CD4-positive, alpha-beta T cell treated with Interleukin-15 for 4 hours (primary cell): ENCODE measurements around the gene IFI16.
"Not testable (repeated sequence)": the region's sequence is repeated elsewhere in the genome, so short reads cannot be mapped to it uniquely, and the experiment has no call there.

Experiments used
- DNase-seq: peaks from one replicate; pipeline ENCODE4 v3.0.0-alpha.2; 2020; ENCODE audit warnings: low spot score

Gene IFI16

DNA sequence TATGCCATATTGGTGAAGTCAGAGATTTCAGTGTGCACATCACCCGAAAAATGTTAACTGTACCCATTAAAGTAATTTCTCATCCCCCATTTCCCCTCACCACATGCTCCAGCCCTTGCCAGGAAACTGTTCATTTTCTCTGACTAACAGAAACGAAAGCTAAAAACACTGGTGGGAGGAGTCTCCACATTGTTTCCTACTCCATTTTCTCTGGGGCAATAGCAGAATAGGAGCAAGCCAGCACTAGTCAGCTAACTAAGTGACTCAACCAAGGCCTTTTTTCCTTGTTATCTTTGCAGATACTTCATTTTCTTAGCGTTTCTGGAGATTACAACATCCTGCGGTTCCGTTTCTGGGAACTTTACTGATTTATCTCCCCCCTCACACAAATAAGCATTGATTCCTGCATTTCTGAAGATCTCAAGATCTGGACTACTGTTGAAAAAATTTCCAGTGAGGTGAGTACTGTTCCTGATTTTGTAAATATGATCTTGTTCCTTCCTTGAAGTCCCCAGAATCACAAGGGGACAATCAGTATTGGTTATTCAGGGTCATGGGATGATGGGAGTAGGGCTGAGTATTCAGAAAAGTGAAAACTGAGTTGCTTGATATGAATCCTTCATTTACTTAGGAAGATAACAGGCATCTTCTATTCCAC is at the start of gene IFI16:
Gene IFI16, plus strand, starts transcription at position 204 of the 658 bp plus-strand sequence. CDS start 4,774 bp downstream, outside the sequence.
- peak; percentile 88 for DNase-seq

DNA sequence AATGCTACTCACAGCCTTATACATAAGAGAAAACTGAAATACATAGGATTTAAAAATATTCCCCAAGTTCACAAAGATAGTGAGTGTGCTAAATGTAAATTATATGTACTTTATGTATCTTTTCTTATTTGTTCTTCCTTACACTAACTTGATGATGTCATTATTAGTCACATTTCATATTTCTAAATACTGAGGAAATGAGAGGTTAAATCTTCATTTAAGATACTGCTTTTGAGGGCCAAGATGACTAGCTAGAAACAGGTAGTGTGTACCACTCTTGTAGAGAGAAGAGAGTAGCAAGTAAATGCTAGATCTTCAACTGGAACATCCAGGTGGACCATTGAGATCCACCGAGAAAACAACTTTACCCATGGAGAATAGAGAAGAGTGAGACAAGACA is 48.5 kb upstream of the IFI16 start:
- no peak for DNase-seq

DNA sequence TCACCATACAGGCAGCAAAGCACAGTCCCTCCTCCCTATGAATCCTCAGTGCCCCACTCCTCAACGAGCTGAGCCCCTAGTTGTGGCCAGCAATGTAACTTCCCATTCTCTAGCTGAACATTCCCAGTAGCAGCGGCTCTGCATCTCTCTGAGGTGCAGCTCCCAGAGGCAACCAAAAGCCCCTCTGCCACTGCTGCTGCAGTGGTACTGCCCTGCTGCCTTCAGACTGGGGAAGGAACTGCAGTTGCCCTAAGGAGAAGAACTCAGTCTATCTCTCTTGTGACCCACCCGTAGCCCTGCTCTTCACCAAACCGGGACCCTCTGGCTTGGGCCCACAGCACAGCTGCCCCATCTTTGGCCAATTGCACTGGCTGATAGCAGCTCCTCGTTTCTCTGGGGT is 46.7 kb upstream of the IFI16 start:
- no peak for DNase-seq

DNA sequence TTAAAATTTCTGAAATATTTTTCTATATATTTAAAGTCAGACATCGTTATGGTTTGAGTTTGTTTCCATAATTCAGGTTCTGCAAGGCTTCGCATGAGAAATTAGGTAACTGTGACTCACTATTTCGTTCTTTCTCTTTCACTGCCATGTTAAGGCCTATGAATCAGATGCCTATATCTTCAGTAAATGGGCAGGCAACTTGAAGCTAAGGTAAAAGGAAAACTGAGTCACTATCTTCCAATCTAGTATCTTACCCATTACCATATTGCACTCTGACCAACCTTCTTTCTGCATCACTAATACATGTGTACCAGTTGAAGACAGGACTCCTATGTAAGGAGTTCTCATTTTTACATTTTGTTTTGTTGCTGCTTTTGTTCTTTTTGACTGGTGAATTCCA is 40.5 kb upstream of the IFI16 start:
- peak; percentile 9 for DNase-seq

DNA sequence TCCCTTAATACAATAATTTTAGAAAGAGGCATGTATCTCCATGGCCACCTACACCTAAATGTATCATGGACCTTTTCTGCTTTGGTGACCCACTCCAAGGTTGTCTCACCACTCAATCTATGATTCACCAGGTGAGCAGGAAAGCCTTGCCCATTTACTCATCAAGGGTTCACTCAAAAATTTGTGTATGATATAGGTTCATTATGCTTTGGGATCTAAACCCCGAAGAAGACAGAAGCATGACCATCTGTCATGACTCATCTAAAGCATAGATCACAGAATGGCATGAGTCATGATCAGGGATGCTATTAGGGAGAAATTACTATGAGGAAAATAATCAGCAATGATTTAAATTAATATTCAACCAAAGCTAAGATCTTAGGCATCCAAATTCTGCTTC is 39.9 kb upstream of the IFI16 start:
- DNase-seq, result peak; percentile 49

DNA sequence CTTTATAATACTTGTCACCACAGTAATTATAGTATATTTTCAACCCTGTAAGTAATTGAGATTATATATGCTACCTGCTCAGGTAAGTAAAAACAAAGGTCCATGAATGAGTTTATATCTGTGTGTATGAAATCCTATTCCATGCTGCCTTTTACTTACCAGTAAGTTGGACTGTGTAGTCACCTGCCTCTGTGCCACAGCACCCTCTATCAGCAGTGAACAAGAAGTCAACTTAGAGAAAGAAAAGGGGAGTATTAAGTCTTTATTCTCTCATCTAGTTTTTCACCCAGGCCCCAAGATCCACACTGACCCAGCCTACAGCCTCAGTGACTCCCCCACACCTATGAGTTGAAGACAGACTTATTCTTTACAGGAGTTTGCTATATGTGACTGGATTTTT is 36.9 kb upstream of the IFI16 start:
- DNase-seq, result peak; percentile 23

DNA sequence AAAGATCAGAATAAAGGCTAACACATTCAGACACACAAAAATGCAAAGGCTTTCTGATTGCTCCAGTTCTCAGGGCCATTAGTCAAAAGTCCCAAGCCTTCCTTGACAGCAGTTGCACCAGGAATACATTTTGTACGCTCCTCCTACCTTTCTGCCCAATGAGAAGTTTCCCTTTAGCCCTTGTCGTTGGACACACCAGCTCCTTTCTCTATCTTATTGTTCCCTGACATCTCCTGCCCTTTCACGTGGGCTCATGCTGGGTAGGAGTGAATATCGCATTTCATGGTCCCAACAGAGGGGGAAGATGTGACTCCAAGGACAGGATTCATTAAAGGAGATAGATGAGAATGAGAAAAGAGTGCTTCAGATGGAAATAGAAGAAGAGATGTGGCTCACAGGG is 33.5 kb upstream of the IFI16 start:
- DNase-seq, result no peak

DNA sequence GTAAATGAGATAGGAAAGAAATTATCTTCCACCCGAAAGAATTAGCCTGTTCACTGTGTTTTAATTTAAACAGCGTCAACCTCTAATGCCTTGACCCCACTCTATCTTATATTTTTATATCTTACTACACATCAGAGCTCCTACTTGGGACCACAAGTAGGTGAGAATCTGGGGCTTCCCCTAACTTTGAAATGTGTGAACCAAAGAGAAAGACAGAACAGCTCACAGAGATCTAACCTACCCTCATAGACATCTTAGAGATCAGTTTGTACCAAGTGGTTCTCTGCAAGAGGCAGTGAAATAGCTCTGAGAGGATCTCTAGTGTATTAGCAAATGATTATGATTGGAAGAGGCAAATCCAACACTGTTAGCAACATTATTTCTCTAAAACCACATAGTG is 31.0 kb upstream of the IFI16 start:
- peak; percentile 35 for DNase-seq

DNA sequence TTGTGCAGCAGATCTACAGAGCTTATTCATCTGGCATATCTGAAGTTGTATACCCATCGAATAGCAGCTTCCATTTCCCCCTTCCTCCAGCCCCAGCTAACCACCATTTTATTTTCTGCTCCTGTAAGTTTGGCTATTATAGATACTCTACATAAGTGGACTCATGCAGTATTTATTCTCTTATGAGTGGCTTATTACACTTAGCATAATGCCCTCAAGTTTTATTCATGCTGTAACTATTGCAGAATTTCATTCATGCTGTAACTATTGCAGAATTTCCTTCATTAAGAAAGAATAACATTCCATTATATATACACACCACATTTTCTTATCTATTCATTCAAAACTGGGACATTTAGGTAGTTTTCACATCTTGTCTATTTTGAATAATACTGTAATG is 30.5 kb upstream of the IFI16 start:
- no peak for DNase-seq

DNA sequence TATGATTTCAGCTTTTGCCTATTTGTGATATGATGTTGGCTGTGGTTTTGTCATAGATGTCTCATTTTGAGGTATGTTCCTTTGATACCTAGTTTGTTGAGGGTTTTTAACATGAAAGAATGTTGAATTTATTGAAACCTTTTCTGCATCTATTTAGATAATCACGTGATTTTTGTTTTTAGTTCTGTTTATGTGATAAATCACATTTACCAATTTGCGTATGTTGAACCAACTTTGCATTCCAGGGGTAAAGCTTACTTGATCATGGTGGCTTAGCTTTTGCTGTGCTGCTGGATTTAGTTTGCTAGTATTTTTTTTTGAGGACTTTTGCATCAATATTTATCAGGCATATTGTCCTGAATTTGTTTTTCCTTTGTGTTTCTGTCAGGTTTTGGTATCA is 26.5 kb upstream of the IFI16 start:
- no peak for DNase-seq

DNA sequence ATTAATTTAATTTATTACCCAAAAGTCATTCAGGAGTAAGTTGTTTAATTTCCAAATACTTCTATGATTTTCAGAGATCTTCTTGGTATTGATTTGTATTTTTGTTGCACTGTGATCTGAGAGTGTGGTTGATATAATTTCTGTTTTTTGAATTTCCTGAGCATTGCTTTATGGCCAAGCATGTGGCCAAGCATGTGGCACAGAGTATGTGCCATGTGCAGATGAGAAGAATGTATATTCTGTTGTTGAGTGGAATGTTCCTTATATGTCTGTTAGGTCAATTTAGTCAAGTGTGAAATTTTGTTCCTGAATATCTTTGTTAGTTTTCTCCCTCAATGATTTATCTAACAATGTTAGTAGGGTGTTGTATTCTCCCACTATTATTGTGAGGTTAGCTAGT is 25.3 kb upstream of the IFI16 start:
- DNase-seq, result no peak

DNA sequence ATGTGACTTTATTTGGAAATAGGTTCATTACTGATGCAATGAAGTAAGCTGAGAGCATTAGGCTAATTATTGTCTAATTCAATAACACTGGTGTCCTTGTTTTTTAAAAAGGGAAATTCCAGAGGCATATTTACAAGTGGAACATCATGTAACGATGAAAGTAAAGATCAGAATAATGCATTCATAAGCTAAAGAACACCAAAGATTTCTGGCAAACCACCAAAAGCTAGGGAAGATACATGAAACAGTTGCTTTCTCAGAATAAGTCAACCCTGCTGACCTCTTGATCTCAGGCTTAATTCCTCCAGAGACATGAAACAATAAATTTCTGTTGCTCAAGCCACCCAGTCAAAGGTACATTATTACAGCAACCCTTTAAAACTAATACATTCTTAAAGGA is 20.3 kb upstream of the IFI16 start:
- no peak for DNase-seq

DNA sequence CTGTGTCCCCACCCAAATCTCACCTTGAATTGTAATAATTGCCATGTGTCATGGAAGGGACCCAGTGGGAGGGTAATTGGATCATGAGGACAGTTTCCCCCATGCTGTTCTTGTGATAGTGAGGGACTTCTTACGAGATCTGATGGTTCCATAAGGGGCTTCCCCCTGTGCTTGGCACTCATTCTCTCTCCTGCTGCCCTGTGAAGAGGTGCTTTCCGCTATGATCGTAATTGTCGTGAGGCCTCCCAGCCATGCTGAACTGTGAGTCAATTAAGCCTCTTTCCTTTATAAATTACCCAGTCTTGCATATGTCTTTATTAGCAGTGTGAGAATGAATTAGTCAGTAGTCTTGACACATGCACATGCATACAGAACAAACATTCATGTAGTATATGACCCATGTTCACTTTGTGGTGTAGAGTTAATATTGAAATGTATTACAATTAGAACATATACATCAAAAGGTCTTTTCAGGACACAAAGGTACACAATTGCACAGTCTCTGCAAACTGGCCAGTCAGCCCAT is 16.9 kb upstream of the IFI16 start:
- DNase-seq, result no peak

DNA sequence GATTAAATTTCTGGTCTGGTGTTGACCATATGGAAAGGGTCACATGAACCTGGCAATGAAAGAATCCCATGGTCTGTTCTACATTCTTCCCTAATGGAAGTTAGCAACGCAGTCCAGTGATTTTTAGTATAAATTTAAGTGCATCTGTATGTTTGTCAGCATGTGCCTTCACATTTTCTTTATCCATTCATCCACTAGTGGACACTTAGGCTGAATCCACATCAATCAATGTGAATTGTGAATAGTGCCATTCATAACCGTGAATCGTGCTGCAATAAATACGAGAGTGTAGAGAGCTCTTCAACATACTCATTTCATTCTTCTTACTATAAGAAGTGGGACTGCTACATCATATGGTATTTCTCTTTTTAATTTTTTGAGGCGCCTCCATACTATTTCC is 12.7 kb upstream of the IFI16 start:
- no peak for DNase-seq

DNA sequence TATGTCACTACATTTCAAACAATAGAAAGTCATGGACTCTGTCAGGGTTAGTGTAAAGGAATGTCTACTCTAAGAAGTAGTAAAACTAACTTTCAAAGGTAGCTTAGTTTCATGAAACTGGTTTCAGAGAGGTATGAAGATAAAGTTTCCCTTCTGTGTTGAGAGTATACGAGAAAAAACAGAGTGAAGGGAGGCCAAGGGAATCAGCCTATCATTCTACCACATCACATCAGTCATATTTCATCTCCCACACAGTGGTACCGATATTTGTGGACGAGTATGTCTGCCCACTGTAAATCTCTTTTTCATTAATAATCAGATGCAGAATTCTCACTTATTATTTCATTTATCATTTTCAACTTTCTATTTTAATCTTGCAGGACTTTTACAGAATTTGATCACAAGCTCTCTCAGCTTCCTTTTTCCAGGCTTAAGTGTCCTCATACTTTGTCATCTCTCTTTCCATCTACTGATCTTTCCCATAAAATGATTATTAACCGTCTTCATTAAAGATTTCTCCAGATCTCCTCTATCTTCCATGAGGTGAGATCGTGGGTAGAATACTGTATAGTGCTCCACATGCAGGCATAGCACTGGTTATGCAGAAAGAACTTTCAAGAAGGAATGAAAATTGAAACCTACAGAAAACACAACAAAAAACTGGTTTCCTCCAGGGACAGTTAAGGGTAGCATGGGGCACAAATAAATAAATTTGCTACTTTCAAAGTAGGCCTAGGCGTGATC is 11.5 kb upstream of the IFI16 start:
- no peak for DNase-seq

DNA sequence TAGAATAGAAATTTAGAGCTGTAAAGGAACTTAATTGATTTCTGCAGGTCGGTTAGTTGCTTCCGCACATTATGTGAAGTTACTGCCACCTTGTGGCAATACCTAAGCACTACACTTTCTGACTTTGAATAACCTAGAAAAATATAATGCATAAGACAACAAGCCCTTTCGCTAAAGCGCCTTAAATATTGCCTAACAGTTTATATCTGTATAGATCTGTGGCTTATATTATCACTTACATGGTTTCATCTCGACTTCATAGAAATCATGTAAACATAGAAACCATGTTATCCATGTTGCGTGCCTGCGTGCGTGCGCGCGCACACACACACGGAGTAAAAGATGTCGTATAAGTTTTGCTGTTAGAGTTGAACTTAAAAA is 10.9 kb upstream of the IFI16 start:
- DNase-seq, result peak; percentile 79

DNA sequence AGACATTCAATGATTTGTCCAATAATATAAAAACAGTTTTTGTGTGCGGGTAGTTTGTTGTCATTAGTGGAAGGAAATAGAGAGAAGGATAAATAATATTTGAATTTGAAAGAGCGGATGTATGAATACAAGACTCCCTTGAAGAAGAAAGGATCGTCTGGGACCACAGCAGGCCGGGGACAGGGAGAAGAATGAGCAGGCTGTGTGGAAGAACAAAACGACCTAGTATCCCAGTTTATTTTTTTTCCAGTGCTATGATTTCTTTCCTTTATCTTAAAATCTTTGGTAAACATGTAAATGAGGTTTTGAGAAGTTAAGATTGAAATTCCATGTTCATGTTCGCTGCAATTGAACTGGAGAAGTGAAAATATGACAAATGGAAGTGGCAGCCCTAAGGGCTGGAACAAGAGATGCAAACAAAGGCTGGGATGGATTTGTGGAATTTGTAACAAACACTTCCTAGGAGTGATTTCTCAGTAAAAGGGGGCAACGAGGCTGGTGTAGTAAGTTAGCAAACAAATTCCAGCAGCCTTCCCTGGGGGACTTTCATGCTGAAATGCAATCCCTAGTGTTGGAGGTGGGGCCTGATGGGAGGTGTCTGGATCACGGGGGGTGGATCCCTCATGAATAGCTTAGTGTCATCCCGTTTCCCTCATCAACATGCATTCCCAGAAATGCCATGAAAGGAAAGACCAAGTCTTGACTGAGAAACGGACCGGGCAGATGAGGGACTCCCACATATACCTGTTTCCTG is 10.2 kb upstream of the IFI16 start:
- DNase-seq, result no peak

DNA sequence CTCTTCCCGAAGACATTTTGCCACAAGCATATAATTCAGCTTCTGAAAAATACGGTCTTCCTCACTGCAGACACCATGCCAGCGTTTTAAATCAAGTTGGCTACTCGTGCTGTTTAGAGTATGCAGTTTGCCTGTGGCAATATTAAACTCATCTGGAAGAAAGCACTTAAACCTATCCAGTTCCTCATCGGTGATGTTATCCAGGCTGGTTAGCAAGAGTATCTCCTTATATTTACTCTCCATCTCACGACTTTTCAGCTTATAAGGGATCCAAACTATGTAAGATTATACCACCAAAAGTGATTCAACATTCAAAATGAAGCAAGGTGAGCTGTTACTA is 9.7 kb upstream of the IFI16 start:
- no peak for DNase-seq

DNA sequence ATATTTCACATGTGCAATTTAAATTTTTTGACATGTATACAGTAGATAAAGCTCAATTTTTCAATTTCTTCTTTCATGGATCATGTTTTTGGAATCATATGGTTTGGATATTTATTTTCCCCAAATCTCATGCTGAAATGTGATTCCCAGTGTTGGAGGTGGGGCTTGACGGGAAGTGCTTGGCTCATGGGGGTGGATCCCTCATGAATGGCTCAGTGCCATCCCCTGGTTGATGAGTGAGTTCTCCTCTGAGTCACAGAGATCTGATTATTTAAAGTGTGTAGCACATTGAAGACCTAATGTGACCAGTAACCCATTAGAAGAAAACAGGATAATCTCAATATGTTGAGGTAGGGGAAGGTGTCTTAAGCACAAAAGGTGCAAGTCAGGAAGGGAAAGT is 9.1 kb upstream of the IFI16 start:
- DNase-seq, result no peak

DNA sequence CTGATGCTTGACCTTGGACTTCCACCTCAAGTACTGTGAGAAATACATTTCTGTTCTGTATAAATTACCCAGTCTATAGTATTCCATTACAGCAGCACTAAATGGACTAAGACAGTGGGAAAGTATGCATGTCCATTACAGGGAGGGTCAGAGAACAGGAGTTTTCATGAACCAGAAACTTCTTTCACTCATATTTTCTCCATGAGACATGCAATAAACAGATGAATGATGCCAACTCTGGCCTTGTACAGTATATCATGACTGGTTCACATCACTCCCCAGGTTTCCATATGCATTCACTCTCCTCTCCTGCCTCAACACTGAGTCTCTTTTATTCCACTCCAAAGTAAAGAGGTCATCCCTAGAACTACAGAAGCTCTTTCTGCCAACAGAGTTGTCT is 4.5 kb upstream of the IFI16 start:
- DNase-seq, result no peak

DNA sequence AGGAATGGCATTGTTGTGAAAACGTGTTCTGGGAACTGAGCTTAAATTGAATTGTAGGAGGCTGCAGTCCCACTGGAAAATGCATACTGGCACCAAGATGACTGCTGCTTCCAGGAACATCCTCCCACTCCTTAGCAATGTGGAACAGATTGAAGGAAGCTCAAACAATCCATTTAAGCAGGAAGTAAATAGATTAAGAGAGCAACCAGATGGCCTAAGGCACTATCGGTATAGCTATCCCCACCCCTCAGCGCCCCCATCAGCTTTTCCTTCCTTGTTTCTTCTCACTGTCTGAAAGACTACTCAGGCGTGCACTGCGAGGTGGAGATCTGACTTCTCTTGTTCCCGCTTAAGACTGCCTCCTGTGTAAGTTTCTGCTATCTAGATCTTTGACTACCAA is 4.0 kb upstream of the IFI16 start:
- DNase-seq, result no peak

DNA sequence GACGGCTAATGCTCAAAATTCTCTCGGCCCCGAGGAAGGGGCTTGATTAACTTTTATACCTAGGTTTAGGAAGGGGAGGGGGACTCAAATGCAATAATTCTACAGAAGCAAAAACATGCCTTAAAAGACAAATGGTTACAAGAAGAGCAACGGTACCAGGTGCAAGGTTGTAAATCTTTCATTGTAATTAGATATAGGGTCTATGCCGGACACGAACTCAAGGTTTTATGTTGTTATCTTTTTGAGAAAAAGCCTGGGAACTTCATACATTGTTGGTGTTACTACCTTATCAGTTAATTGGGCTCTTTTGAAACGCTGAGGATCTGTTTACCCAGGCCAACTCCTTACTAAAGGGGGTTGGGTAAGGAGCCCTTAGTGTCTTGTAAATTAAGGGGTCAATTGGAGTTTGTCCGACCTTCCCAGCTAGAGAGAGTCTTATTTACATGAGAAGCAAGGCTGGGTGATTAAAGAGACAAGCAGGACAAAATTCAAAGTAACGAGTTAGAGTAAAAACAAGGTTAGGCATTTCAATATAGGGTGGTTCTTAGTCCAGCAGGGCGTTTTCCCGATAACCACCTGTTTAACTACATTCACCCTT is 3.4 kb upstream of the IFI16 start:
- not testable (repeated sequence) for DNase-seq

DNA sequence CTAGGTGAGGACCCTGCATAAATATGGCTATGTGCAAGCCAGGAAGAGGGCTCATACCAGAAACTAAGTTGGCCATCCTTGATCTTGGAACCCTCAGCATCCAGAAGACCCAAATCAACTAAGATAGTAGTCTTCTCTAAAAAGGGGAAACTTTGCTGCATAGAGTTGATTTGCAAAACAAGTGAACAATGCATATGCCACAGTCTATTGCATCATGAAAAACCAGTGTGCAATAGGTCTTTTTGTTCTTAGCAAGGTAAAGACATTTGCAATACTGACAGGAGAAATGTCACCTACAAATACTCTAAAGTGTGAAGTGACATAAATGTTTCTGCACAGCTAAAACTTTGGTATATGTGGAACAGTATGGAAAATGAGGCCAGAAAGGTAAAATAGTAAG is 2.0 kb upstream of the IFI16 start:
- DNase-seq, result no peak
